Measurements from ENCODE around the gene NLRP1.

NLRP1 gene

GRCh38 chr17:5607946-5608345, 23.6 kb upstream of the NLRP1 start:
- no peak for DNase-seq (ENCODE audit: low read depth)
- no peak overlapping the region for H3K4me3 ChIP-seq (replicated peaks; ENCODE audit: low read depth, low read length)
- no peak for TF ChIP-seq CTCF (IDR thresholded peaks at IDR 0.05; ENCODE audit: low read length, missing control alignments)

- DNase-seq (ENCODE audit: low read depth), result no peak
- no peak for TF ChIP-seq CTCF (IDR thresholded peaks at IDR 0.05; ENCODE audit: low read length, missing control alignments)
- H3K4me3 ChIP-seq (replicated peaks; ENCODE audit: low read depth, low read length), result no peak overlapping the region
Observed at GRCh38 chr17:5605452-5605851, 21.1 kb upstream of the NLRP1 start.

- H3K4me3 ChIP-seq (replicated peaks; ENCODE audit: low read depth, low read length), result no peak overlapping the region
- DNase-seq (ENCODE audit: low read depth), result no peak
- TF ChIP-seq CTCF (IDR thresholded peaks at IDR 0.05; ENCODE audit: low read length, missing control alignments), result no peak
Observed at GRCh38 chr17:5600041-5600440, 15.7 kb upstream of the NLRP1 start.

GRCh38 chr17:5598457-5598856, 14.1 kb upstream of the NLRP1 start:
- no peak overlapping the region for H3K4me3 ChIP-seq (replicated peaks; ENCODE audit: low read depth, low read length)
- no peak for TF ChIP-seq CTCF (IDR thresholded peaks at IDR 0.05; ENCODE audit: low read length, missing control alignments)
- no peak for DNase-seq (ENCODE audit: low read depth)

GRCh38 chr17:5596421-5596820, 12.1 kb upstream of the NLRP1 start:
- TF ChIP-seq CTCF (IDR thresholded peaks at IDR 0.05; ENCODE audit: low read length, missing control alignments), result no peak
- DNase-seq (ENCODE audit: low read depth), result no peak

GRCh38 chr17:5595831-5596230, 11.5 kb upstream of the NLRP1 start:
- H3K4me3 ChIP-seq (replicated peaks; ENCODE audit: low read depth, low read length), result no peak overlapping the region
- no peak for TF ChIP-seq CTCF (IDR thresholded peaks at IDR 0.05; ENCODE audit: low read length, missing control alignments)
- DNase-seq (ENCODE audit: low read depth), result no peak

More at GRCh38 chr17:5596421-5596820, 12.1 kb upstream of the NLRP1 start:
- no peak overlapping the region for H3K4me3 ChIP-seq (replicated peaks; ENCODE audit: low read depth, low read length)

- peak; percentile 46 for TF ChIP-seq CTCF (IDR thresholded peaks at IDR 0.05; ENCODE audit: low read length, missing control alignments)
- H3K4me3 ChIP-seq (replicated peaks; ENCODE audit: low read depth, low read length), result no peak overlapping the region
- DNase-seq (ENCODE audit: low read depth), result peak; percentile 63
Observed at GRCh38 chr17:5592382-5592781, 8.1 kb upstream of the NLRP1 start.
